GM12878 (cell line): ENCODE data around the gene USP36. TPM values are rescaled to one million over a fixed set of nuclear protein-coding genes. Genes with fewer than 3 reads are reported as not detected.

ENCODE experiments used
- ATAC-seq: fragments of 200-7000 bp; cut with Tn5 transposase; 3 replicates; pipeline ENCODE4 v1.9.1; 2020; ENCODE audit warnings: mild to moderate bottlenecking, moderate library complexity
- BruUV-seq: library from RNA; stranded (reverse); fragments of 400-500 nt; replicated peaks from 2 replicates; lab custom pipeline; 2021; lab: Mats Ljungman, UMichigan
- CTCF ChIA-PET: fragments of 300-600 bp; sonication (Branson Sonifier 250); formaldehyde crosslinking; extraction: SDS; loops from one replicate; lab custom pipeline; 2021; ENCODE audit warnings: inconsistent platforms; lab: Yijun Ruan, JAX
- POLR2A ChIA-PET: fragments of 350-600 bp; formaldehyde crosslinking; extraction: SDS; loops from one replicate; lab custom pipeline; 2021; ENCODE audit warnings: inconsistent platforms; lab: Charles Lee
- RAD21 ChIA-PET: fragments of 300-600 bp; sonication (Branson Sonifier 250); formaldehyde crosslinking; loops from one replicate; lab custom pipeline; 2023; ENCODE audit warnings: antibody characterized with exemption; ENCODE audit not compliant: unreplicated experiment; lab: Charles Lee
- SMC1A ChIA-PET: fragments of 300-600 bp; sonication (Branson Sonifier 250); formaldehyde crosslinking; loops from one replicate; lab custom pipeline; 2023; ENCODE audit not compliant: unreplicated experiment, uncharacterized antibody; lab: Charles Lee
- DNase-seq: peaks from one replicate; pipeline ENCODE4 v3.0.0-alpha.2; 2011; ENCODE audit warnings: low read depth, low spot score
- FAIRE-seq: peaks from 3 replicates; lab custom pipeline; 2011; peaks lifted over from hg19 to GRCh38; lab: Jason Lieb, UNC
- H2AFZ ChIP-seq: 2 replicates; pipeline ENCODE4 v1.6.0; 2011; ENCODE audit warnings: low read depth, low read length, control low read depth; ENCODE audit not compliant: control insufficient read depth
- H3K27ac ChIP-seq: 2 replicates; pipeline ENCODE4 v1.5.1; 2011; ENCODE audit warnings: control low read depth; ENCODE audit not compliant: control insufficient read depth, insufficient read depth
- H3K27me3 ChIP-seq, 2 experiments: replicated peaks in 1 of 2; 2 replicates each; pipeline versions ENCODE4 v1.6.0 to v1.6.1; 2011; ENCODE audit warnings: low read length in 1 of 2; ENCODE audit not compliant: control insufficient read depth in 2 of 2, insufficient read depth in 2 of 2
- H3K36me3 ChIP-seq, 2 experiments: 2 replicates each; pipeline ENCODE4 v1.5.1; 2011; ENCODE audit warnings: low read length in 1 of 2; ENCODE audit not compliant: control insufficient read depth in 2 of 2, insufficient read depth in 2 of 2
- H3K4me1 ChIP-seq: 2 replicates; pipeline ENCODE4 v1.6.1; 2011; ENCODE audit warnings: mild to moderate bottlenecking, low read length, moderate library complexity, mixed read lengths; ENCODE audit not compliant: control insufficient read depth, insufficient read depth
- H3K4me2 ChIP-seq: 2 replicates; pipeline ENCODE4 v1.6.0; 2011; ENCODE audit warnings: control low read depth; ENCODE audit not compliant: control insufficient read depth, insufficient read depth
- H3K4me3 ChIP-seq: fragments of 200-600 bp; sonication (generic); 2 replicates; pipeline ENCODE4 v1.5.1; 2016
- H3K79me2 ChIP-seq: 2 replicates; pipeline ENCODE4 v1.6.0; 2011; ENCODE audit warnings: low read length; ENCODE audit not compliant: control insufficient read depth, insufficient read depth
- H3K9ac ChIP-seq: 2 replicates; pipeline ENCODE4 v1.8.0; 2011; ENCODE audit warnings: low read length, control low read depth, mixed read lengths; ENCODE audit not compliant: control insufficient read depth, insufficient read depth
- H3K9me3 ChIP-seq: replicated peaks from 3 replicates; pipeline ENCODE4 v1.5.1; 2011; ENCODE audit warnings: mild to moderate bottlenecking, low read length; ENCODE audit not compliant: control insufficient read depth, insufficient read depth
- H4K20me1 ChIP-seq: 2 replicates; pipeline ENCODE4 v1.6.0; 2011; ENCODE audit not compliant: control insufficient read depth, insufficient read depth
- ASH2L ChIP-seq: fragments of 300-600, 200-600 bp; sonication (generic); IDR thresholded peaks from 2 replicates; pipeline ENCODE4 v1.6.1; 2017; ENCODE audit warnings: low read depth, mild to moderate bottlenecking, borderline replicate concordance
- BCL11A ChIP-seq: IDR thresholded peaks from 2 replicates; pipeline ENCODE4 v1.6.1; 2011; ENCODE audit warnings: low read depth, low read length
- CBX3 ChIP-seq: fragments of 200-600 bp; sonication (generic); IDR thresholded peaks from 2 replicates; pipeline ENCODE4 v1.6.1; 2016; ENCODE audit warnings: low read depth, borderline replicate concordance
- ETV6 ChIP-seq, 2 experiments: fragments of 450-650 bp in 1 of 2; IDR thresholded peaks in 1 of 2; conservative IDR thresholded peaks in 1 of 2; 2 replicates each; pipeline ENCODE4 v1.6.1; 2014; ENCODE audit warnings: antibody characterized with exemption in 1 of 2, borderline replicate concordance in 1 of 2, low read depth in 1 of 2, mild to moderate bottlenecking in 1 of 2, moderate library complexity in 1 of 2
- HDAC2 ChIP-seq: fragments of 200-600 bp; sonication (generic); IDR thresholded peaks from 2 replicates; pipeline ENCODE4 v1.6.1; 2017
- NKRF ChIP-seq: fragments of 450-650 bp; conservative IDR thresholded peaks from 2 replicates; pipeline ENCODE4 v1.6.1; 2017; ENCODE audit warnings: mild to moderate bottlenecking, moderate library complexity
- NR2C2 ChIP-seq: IDR thresholded peaks from 2 replicates; pipeline ENCODE4 v1.6.1; 2011; ENCODE audit warnings: borderline replicate concordance, low read depth; ENCODE audit not compliant: control insufficient read depth, insufficient read length
- RB1 ChIP-seq: fragments of 450-650 bp; formaldehyde crosslinking; IDR thresholded peaks from 2 replicates; pipeline ENCODE4 v1.6.1; 2017; ENCODE audit warnings: mild to moderate bottlenecking, borderline replicate concordance
- RELA ChIP-seq: fragments of 450-650 bp; IDR thresholded peaks from 2 replicates; pipeline ENCODE4 v1.8.0; 2014; ENCODE audit warnings: borderline replicate concordance; ENCODE audit not compliant: partially characterized antibody
- RFX5 ChIP-seq: IDR thresholded peaks from 2 replicates; pipeline ENCODE4 v1.6.1; 2011; ENCODE audit warnings: low read depth, low read length, improper control_type of control experiment
- SKIL ChIP-seq: fragments of 450-650 bp; IDR thresholded peaks from 2 replicates; pipeline ENCODE4 v1.6.1; 2017; ENCODE audit warnings: mild to moderate bottlenecking, low read depth, inconsistent platforms; ENCODE audit not compliant: poor library complexity, severe bottlenecking
- STAT1 ChIP-seq: fragments of 450-650 bp; conservative IDR thresholded peaks from 2 replicates; pipeline ENCODE4 v1.6.1; 2014; ENCODE audit warnings: antibody characterized with exemption, mild to moderate bottlenecking
- TARDBP ChIP-seq: IDR thresholded peaks from 2 replicates; pipeline ENCODE4 v1.6.1; 2016; ENCODE audit warnings: borderline replicate concordance
- TCF3 ChIP-seq: IDR thresholded peaks from 2 replicates; pipeline ENCODE4 v1.6.1; 2012; ENCODE audit warnings: low read depth, mild to moderate bottlenecking, low read length, borderline replicate concordance; ENCODE audit not compliant: insufficient read depth
- WGBS: methylation state at CpG from one replicate; pipeline ENCODE4 v1.1.6; 2016; ENCODE audit warnings: low lambda C conversion rate; ENCODE audit not compliant: insufficient replicate concordance, insufficient coverage; ENCODE audit errors: missing lambda C conversion rate; 5-methylcytosine and 5-hydroxymethylcytosine counted together
- in situ Hi-C: fragments of 300-500 bp; cut with MboI; formaldehyde crosslinking; loops from 9 replicates; pipeline ENCODE4 v1.14.3; 2018; ENCODE audit warnings: mixed read lengths
- intact Hi-C: fragments of 100-400 bp; cut with micrococcal nuclease; formaldehyde crosslinking; loops from one replicate; pipeline ENCODE4 v1.14.2; 2022; ENCODE audit not compliant: unreplicated experiment
- polyA plus RNA-seq, 11 experiments: library from polyadenylated mRNA; depleted of rRNA in 4 of 11; unstranded in 6 of 11; stranded (reverse) in 5 of 11; fragments of >200 nt; fragmentation: Nextera tagmentation in 4 of 11; fragmentation: Illumina TruSeq in 1 of 11; extraction: Ambion mirVana in 4 of 11; extraction: Trizol in 1 of 11; gene quantifications; 1 replicate in 1 of 11; 2 replicates in 10 of 11; pipeline versions ENCODE4 v1.2.1 to v1.2.3, GENCODE V29; 2011 to 2016; ENCODE audit warnings: inconsistent platforms in 2 of 11, missing spikeins in 2 of 11, low read depth in 1 of 11
- total RNA-seq, 4 experiments: library from RNA; depleted of rRNA in 3 of 4; stranded (reverse); fragments of >200 nt in 3 of 4; fragmentation: Illumina TruSeq in 1 of 4; extraction: Trizol in 1 of 4; gene quantifications; 2 replicates each; pipeline versions ENCODE4 v1.2.1 to v1.2.3, GENCODE V29; 2013 to 2021

The USP36 gene
- total and polyA plus RNA-seq, 10 of the 15 experiments (the other 5 are each of a cell fraction or from before 2014, with no cell fraction given): 7.2 to 65.7 (median 33.6) TPM

DNA sequence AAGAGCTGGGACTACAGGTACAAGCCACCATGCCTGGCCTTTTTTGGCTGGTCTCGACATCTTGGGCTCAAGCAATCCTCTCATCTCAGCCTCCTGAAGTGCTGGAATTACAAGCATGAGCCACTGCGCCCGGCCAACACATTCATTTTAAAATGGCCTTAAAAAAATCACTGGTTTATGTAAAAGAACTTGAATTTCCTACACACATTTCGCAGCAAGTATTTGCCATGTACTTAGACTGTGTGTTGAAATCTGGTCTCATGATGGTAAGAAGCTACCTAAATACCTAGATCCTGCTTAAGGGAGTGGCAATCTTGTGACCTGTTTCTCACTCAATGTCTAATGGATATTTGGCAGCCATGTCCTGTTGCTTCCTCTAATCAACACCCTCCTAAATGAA is 50.1 kb downstream of the USP36 start:
- intact Hi-C loops: no loop called here
- Histone ChIP-seq H3K36me3 (peaks cover 0 to 3% of the 10 kb centered on the region in 2 experiments; a peak in 3 of 4 replicates), H2AFZ (no peak overlapping the region), H3K4me1 (no peaks in the 10 kb centered on the region), H3K9me3 (no peaks in the 10 kb centered on the region), H3K27ac (no peak overlapping the region), H3K4me2 (no peak overlapping the region), H3K4me3 (no peak overlapping the region), H4K20me1 (no peaks in the 10 kb centered on the region), H3K79me2 (no peaks in the 10 kb centered on the region), H3K9ac (no peak overlapping the region), H3K27me3 (no peaks in the 10 kb centered on the region)
- FAIRE-seq: no peak
- whole genome bisulfite sequencing: 100% methylated on average over 4 of the region's 4 CpGs
- ATAC-seq: no peak
- CTCF ChIA-PET: no interaction called here
- no peak for DNase-seq
- in situ Hi-C loops: no loop called here
- POLR2A ChIA-PET: no interaction called here
- no peak for TF ChIP-seq RELA
- no peak for TF ChIP-seq NKRF
- no peak for TF ChIP-seq ETV6 (conservative IDR thresholded peaks at IDR 0.05 in 1 of 2, IDR thresholded peaks at IDR 0.05 in 1 of 2; ENCODE audit: borderline replicate concordance in 1 of 2, low read depth in 1 of 2)
- no peak for TF ChIP-seq ASH2L
- no peak for TF ChIP-seq RB1
- no peak for TF ChIP-seq HDAC2
- TF ChIP-seq CBX3: no peak
- TF ChIP-seq STAT1: no peak
- TF ChIP-seq RFX5: no peak
- no peak for TF ChIP-seq BCL11A
- no peak for TF ChIP-seq NR2C2
- TF ChIP-seq TARDBP: no peak
- no peak for TF ChIP-seq TCF3
- TF ChIP-seq SKIL: no peak
- SMC1A ChIA-PET: interaction anchor here (0.6 kb wide), 1 partner anchor 183 kb away, joined by 5 read pairs; no protein-coding TSS in a partner anchor
- no TSS peak for BruUV-seq
- RAD21 ChIA-PET: interaction anchor here (0.5 kb wide), 1 partner anchor 44 kb away, joined by 3 read pairs; no protein-coding TSS in a partner anchor
